Choroid plexus epithelial cell (primary cell): Measurements from ENCODE around the gene PAK1.

ENCODE experiments used
- DNase-seq: peaks from one replicate; pipeline ENCODE4 v3.0.0-alpha.2; 2010; ENCODE audit warnings: low read depth
- H3K4me3 ChIP-seq: 2 replicates; pipeline ENCODE4 v1.5.1; 2011; ENCODE audit warnings: low read depth, mild to moderate bottlenecking, control low read depth, low read length, moderate library complexity
- TF ChIP-seq, protein P1 (sequence below): conservative IDR thresholded peaks from 2 replicates; pipeline ENCODE4 v1.5.1; 2011; ENCODE audit warnings: low read depth, mild to moderate bottlenecking, control low read depth, inconsistent platforms, low read length, moderate library complexity

The PAK1 gene

DNA sequence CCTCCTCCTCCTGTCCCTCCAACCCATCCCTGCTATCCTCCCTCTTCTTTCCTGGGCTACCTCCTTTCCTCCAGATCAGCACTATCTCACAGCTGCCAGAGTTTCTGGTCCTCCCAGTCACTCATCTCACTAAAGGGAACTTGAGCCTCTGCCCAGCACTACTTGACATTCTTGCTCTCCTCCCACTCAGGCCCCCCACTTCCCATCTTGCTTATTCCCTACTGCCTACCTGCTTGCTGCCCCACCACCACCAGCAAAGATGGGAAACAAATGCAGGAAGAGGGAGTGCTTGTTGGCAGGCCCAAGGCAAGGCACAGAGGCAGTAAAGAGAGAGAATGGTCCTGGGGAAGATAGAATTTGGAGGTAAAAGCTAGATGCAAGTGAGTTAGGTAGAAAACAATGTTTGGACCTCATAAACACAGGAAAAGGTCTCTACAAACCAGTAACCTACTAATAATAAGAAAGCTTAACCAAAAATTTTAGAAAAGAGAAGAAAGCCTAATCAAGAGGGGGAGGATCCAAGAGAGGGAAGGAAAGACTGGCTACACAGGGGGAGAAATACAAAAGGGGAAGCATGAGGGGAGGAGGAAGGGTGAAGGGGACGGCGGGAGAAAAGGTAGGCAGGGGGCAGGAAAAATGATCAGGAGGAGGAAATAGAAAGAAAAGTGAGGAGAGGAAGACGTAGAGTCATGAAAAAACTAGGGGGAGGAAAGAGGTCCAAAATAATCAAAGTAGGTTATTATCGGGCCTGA, 63.6 kb downstream of the PAK1 start:
- no peak for DNase-seq
- TF ChIP-seq, protein P1, sequence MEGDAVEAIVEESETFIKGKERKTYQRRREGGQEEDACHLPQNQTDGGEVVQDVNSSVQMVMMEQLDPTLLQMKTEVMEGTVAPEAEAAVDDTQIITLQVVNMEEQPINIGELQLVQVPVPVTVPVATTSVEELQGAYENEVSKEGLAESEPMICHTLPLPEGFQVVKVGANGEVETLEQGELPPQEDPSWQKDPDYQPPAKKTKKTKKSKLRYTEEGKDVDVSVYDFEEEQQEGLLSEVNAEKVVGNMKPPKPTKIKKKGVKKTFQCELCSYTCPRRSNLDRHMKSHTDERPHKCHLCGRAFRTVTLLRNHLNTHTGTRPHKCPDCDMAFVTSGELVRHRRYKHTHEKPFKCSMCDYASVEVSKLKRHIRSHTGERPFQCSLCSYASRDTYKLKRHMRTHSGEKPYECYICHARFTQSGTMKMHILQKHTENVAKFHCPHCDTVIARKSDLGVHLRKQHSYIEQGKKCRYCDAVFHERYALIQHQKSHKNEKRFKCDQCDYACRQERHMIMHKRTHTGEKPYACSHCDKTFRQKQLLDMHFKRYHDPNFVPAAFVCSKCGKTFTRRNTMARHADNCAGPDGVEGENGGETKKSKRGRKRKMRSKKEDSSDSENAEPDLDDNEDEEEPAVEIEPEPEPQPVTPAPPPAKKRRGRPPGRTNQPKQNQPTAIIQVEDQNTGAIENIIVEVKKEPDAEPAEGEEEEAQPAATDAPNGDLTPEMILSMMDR = no peak
- H3K4me3 ChIP-seq = no peak overlapping the region

DNA sequence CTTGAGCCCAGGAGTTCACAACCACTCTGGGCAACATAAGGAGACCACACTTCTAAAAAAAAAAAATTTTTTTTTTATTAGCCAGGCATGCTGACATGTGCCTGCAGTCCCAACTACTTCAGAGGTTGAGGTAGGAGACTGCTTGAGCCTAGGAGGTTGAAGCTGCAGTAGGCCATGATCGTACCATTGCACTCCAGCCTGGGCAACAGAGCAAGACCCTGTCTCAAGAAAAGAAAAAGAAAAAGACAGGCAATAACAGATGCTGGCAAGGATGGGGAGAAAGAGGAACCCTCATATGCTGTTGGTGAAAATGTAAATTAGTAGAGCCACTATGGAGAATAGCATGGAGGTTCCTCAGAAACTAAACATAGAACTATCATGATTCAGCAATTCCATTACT, 64.8 kb downstream of the PAK1 start:
- DNase-seq = no peak
- no peak overlapping the region for H3K4me3 ChIP-seq
- TF ChIP-seq, protein P1 = no peak

- peak; percentile 79 for DNase-seq
- H3K4me3 ChIP-seq = no peak overlapping the region
- TF ChIP-seq, protein P1 = no peak
These were observed 66.3 kb downstream of the PAK1 start for GRCh38 chr11:77407613-77408012.

- H3K4me3 ChIP-seq = no peak overlapping the region
- no peak for DNase-seq
- TF ChIP-seq, protein P1 = no peak
These were observed 67.5 kb downstream of the PAK1 start for GRCh38 chr11:77406396-77406795.

GRCh38 chr11:77403211-77403610, 70.7 kb downstream of the PAK1 start:
- H3K4me3 ChIP-seq = no peak overlapping the region
- no peak for DNase-seq
- TF ChIP-seq, protein P1 = no peak

DNA sequence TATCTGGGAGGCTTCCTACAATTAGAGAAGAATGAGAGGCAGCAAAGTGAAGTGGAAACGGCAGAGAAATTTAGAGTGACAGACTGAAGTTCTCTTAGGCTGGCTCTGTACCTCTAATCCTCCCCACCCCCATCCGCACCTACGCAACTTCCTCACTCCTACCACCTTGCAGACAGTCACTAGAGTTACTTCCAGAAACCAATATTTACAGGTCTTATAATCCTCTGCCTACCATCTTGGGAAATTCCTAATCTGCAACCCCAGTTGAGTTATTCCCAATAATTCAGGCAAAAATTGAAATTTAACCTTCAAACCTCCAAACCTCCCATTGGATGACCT, 71.7 kb downstream of the PAK1 start:
- no peak overlapping the region for H3K4me3 ChIP-seq
- no peak for DNase-seq
- TF ChIP-seq, protein P1 = no peak
